ENCODE data around the gene ZCCHC3.

- TF ChIP-seq CTCF (IDR thresholded peaks at IDR 0.05) (no peak), POLR2A (IDR thresholded peaks at IDR 0.05) (no peak)
These were observed 18.5 kb upstream of the ZCCHC3 start for GRCh38 chr20:278607-279571.

Measured in stomach (tissue), 4 donors.